ENCODE data around the gene PTBP2.

GRCh38 chr1:96730574-96731298 is 9.2 kb downstream of the PTBP2 start:
- no peak for TF ChIP-seq MYC (IDR thresholded peaks at IDR 0.05; ENCODE audit: low read depth, low read length)
- TF ChIP-seq, protein P1, sequence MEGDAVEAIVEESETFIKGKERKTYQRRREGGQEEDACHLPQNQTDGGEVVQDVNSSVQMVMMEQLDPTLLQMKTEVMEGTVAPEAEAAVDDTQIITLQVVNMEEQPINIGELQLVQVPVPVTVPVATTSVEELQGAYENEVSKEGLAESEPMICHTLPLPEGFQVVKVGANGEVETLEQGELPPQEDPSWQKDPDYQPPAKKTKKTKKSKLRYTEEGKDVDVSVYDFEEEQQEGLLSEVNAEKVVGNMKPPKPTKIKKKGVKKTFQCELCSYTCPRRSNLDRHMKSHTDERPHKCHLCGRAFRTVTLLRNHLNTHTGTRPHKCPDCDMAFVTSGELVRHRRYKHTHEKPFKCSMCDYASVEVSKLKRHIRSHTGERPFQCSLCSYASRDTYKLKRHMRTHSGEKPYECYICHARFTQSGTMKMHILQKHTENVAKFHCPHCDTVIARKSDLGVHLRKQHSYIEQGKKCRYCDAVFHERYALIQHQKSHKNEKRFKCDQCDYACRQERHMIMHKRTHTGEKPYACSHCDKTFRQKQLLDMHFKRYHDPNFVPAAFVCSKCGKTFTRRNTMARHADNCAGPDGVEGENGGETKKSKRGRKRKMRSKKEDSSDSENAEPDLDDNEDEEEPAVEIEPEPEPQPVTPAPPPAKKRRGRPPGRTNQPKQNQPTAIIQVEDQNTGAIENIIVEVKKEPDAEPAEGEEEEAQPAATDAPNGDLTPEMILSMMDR (IDR thresholded peaks at IDR 0.05; ENCODE audit: low read depth, low read length), result no peak
- no peak for TF ChIP-seq POLR2A (IDR thresholded peaks at IDR 0.05; ENCODE audit: extremely low read depth, insufficient read length)
- TF ChIP-seq MAX (IDR thresholded peaks at IDR 0.05; ENCODE audit: low read depth, low read length), result no peak

All from NB4 (cell line).